K562 (cell line): Measurements from ENCODE around the gene TOMM40L. TPM values are rescaled to one million over a fixed set of nuclear protein-coding genes. Genes with fewer than 3 reads are reported as not detected.

Experiments used
- ATF3 ChIP-seq, 2 experiments: fragments of 450-650 bp in 1 of 2; sonication (generic) in 1 of 2; formaldehyde crosslinking in 1 of 2; IDR thresholded peaks in 1 of 2; conservative IDR thresholded peaks in 1 of 2; 2 replicates each; pipeline versions ENCODE4 v1.6.1 to v1.8.1; 2016 to 2023; ENCODE audit warnings: mild to moderate bottlenecking in 2 of 2, moderate library complexity in 2 of 2, inconsistent platforms in 1 of 2, missing genetic modification reagents in 1 of 2
- BHLHE40 ChIP-seq: IDR thresholded peaks from 2 replicates; pipeline ENCODE4 v1.6.1; 2011; ENCODE audit warnings: low read length, improper control_type of control experiment
- CBX3 ChIP-seq, 2 experiments: IDR thresholded peaks; 1 replicate in 1 of 2; 2 replicates in 1 of 2; pipeline ENCODE4 v1.6.1; 2012; ENCODE audit warnings: inconsistent platforms in 2 of 2, low read length in 2 of 2, borderline replicate concordance in 1 of 2, control low read depth in 1 of 2
- CEBPG ChIP-seq, 3 experiments: fragments of 200-800 bp in 1 of 3; sonication (Bioruptor generic) in 1 of 3; sonication (generic) in 1 of 3; formaldehyde crosslinking in 1 of 3; IDR thresholded peaks in 2 of 3; conservative IDR thresholded peaks in 1 of 3; 2 replicates each; pipeline versions ENCODE4 v1.6.1 to v1.8.0; 2016 to 2022; ENCODE audit warnings: missing compliant biosample characterization in 2 of 3, missing genetic modification characterization in 2 of 3, mild to moderate bottlenecking in 1 of 3, missing genetic modification reagents in 1 of 3
- CHD4 ChIP-seq: fragments of 200-600 bp; sonication (generic); IDR thresholded peaks from 3 replicates; pipeline ENCODE4 v1.6.1; 2012; ENCODE audit warnings: low read depth, mild to moderate bottlenecking, mixed read lengths, low read length, inconsistent platforms; ENCODE audit not compliant: insufficient read depth, insufficient replicate concordance, poor library complexity, severe bottlenecking
- MAFF ChIP-seq: IDR thresholded peaks from 2 replicates; pipeline ENCODE4 v1.6.1; 2012; ENCODE audit warnings: low read length, improper control_type of control experiment
- POLR2AphosphoS2 ChIP-seq: IDR thresholded peaks from 2 replicates; pipeline ENCODE4 v1.6.1; 2012; ENCODE audit warnings: low read length, improper control_type of control experiment
- RBFOX2 ChIP-seq: fragments of 200-400 bp; formaldehyde crosslinking; IDR thresholded peaks from 2 replicates; pipeline ENCODE4 v1.6.1; 2017; ENCODE audit warnings: low read depth, mild to moderate bottlenecking, low read length, moderate library complexity
- SOX6 ChIP-seq: fragments of 450-650 bp; IDR thresholded peaks from 2 replicates; pipeline ENCODE4 v1.6.1; 2014; ENCODE audit warnings: mild to moderate bottlenecking
- SPI1 ChIP-seq: IDR thresholded peaks from 2 replicates; pipeline ENCODE4 v1.6.1; 2011; ENCODE audit warnings: low read depth, low read length, control low read depth, borderline replicate concordance
- TEAD1 ChIP-seq, 2 experiments: fragments of 450-650 bp in 1 of 2; sonication (generic) in 1 of 2; formaldehyde crosslinking; IDR thresholded peaks; 2 replicates each; pipeline versions ENCODE4 v1.4.0 to v1.8.0; 2020 to 2022; ENCODE audit warnings: mild to moderate bottlenecking in 2 of 2, missing genetic modification reagents in 1 of 2
- ZC3H8 ChIP-seq: fragments of 450-650 bp; IDR thresholded peaks from 2 replicates; pipeline ENCODE4 v1.6.1; 2017
- ZKSCAN8 ChIP-seq: fragments of 200-800 bp; sonication (Bioruptor generic); IDR thresholded peaks from 2 replicates; pipeline ENCODE4 v1.6.1; 2016; ENCODE audit warnings: missing genetic modification characterization, missing compliant biosample characterization
- ZNF175 ChIP-seq: fragments of 200-800 bp; sonication (Bioruptor generic); IDR thresholded peaks from 2 replicates; pipeline ENCODE4 v1.6.1; 2016; ENCODE audit warnings: low read depth, mild to moderate bottlenecking, missing genetic modification characterization, missing compliant biosample characterization
- polyA plus RNA-seq, 8 experiments: library from polyadenylated mRNA; depleted of rRNA in 4 of 8; stranded (reverse) in 5 of 8; unstranded in 3 of 8; fragments of >200 nt; fragmentation: Nextera tagmentation in 2 of 8; fragmentation: Illumina TruSeq in 1 of 8; extraction: Ambion mirVana in 2 of 8; extraction: Trizol in 1 of 8; gene quantifications; 2 replicates each; pipeline versions ENCODE4 v1.2.1 to v1.2.3, GENCODE V29; 2011 to 2014; ENCODE audit warnings: inconsistent platforms in 1 of 8, missing spikeins in 1 of 8
- total RNA-seq, 7 experiments: library from RNA; depleted of rRNA in 6 of 7; stranded (reverse); fragments of >200 nt in 6 of 7; fragmentation: Illumina TruSeq in 2 of 7; extraction: Trizol in 2 of 7; gene quantifications; 2 replicates each; pipeline versions ENCODE4 v1.2.1 to v1.2.3, GENCODE V29; 2011 to 2021; ENCODE audit warnings: low replicate concordance in 1 of 7

TOMM40L gene
- total and polyA plus RNA-seq, 9 of the 15 experiments (the other 6 are each of a cell fraction or from before 2014, with no cell fraction given): 9.6 to 33.6 (median 25.2) TPM

GRCh38 chr1:161200992-161201835, 24.6 kb upstream of the TOMM40L start (continued):
- TF ChIP-seq TEAD1 (CRISPR knock-in tag; IDR thresholded peaks at IDR 0.05) (peak; percentile 8 to 59; a peak in 1 of 4 replicates), CEBPG (CRISPR knock-in tag; IDR thresholded peaks at IDR 0.05) (peak; percentile 53; the same call in 1 of the 2 replicates), CEBPG (tag; conservative IDR thresholded peaks at IDR 0.05 in 1 of 2, IDR thresholded peaks at IDR 0.05 in 1 of 2) (peak in 1 of 2 experiments; percentile 68; a peak in 1 of 4 replicates), ZNF175 (CRISPR knock-in tag) (peak; percentile 14; the same call in 1 of the 2 replicates), BHLHE40 (no peak), CHD4 (no peak), ZC3H8 (no peak), POLR2AphosphoS2 (no peak), SOX6 (0 out of 2 replicates have a peak, but pooled peaks have one; percentile 7), SPI1 (peak; percentile 71; the same call in 1 of the 2 replicates), RBFOX2 (no peak), MAFF (no peak), ZKSCAN8 (CRISPR knock-in tag) (no peak; the same call in 1 of the 2 replicates), ATF3 (IDR thresholded peaks at IDR 0.05) (peak; percentile 24; the same call in 1 of the 2 replicates), ATF3 (CRISPR knock-in tag; conservative IDR thresholded peaks at IDR 0.05) (no peak), CBX3 (IDR thresholded peaks at IDR 0.05; ENCODE audit: borderline replicate concordance in 1 of 2, low read length in 2 of 2) (0 out of 3 replicates have a peak, but pooled peaks of 1 of the 2 experiments have one; percentile 10)
